Measurements from ENCODE around the gene SPEN.

Gene SPEN

DNA sequence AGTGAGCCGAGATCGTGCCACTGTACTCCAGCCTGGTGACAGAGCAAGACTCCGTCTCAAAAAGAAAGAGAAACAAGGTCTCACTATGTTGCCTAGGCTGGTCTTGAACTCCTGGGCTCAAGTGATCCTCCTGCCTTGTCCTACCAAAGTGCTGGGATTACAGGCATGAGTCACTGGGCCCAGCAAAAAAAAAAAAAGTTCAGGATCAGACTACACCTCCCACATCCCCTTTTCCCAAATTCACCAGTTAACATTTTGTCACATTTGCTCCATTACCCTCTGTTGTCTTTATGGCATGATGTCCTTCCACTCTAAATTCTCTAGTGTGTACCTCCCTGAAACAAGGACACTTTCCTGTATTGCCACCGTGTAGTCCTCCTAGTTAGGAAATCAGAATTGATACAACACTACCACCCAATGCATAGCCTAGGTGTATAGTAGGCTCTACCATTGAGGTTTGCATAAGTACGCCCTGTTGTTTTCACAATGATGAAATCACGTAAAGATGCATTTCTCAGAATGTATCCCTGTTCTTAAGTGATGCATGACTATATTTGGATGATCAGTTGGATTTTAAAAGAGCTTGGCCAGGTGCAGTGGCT is 10.7 kb downstream of the SPEN start:
- Histone ChIP-seq H3K36me3 (ENCODE audit: insufficient read depth, low read length) (no peaks in the 10 kb centered on the region), H3K4me1 (ENCODE audit: insufficient read depth, low read length) (no peaks in the 10 kb centered on the region), H3K9me3 (ENCODE audit: control insufficient read depth, insufficient read depth, low read length) (no peaks in the 10 kb centered on the region), H3K9ac (ENCODE audit: low read depth, low read length) (no peak overlapping the region)

DNA sequence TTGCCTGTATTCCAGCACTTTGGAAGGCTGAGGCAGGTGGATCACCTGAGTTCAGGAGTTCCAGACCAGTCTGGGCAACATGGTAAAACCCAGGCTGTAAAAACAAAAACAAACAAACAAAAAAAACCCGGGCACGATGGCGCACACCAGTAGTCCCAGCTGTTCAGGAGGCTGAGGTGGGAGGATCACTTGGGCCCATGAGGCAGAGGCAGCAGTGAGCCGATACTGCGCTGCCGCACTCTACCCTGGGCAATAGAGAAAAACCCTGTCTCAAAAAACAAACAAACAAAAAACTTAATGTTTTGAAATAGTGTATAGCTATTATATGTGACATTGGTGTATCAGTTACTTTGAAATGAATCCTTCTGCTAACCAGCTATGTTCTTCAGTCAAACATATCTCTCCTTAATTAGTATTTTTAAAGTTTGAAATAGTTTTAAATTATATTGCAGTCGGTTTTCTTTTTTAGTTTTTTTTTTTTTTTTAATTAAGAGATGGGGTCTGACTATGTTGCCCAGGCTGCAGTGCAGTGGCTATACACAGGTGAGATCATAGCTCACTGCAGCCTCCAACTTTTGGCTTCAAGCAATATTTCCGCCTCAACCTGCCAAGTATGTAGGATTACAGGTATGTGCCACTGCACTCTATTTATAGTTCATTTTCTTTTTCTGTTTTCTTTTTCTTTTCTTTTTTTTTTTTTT is 11.3 kb downstream of the SPEN start:
- Histone ChIP-seq H3K9me3 (ENCODE audit: control insufficient read depth, insufficient read depth, low read length) (no peaks in the 10 kb centered on the region), H3K4me1 (ENCODE audit: insufficient read depth, low read length) (no peaks in the 10 kb centered on the region), H3K36me3 (ENCODE audit: insufficient read depth, low read length) (no peaks in the 10 kb centered on the region), H3K9ac (ENCODE audit: low read depth, low read length) (no peak overlapping the region)

DNA sequence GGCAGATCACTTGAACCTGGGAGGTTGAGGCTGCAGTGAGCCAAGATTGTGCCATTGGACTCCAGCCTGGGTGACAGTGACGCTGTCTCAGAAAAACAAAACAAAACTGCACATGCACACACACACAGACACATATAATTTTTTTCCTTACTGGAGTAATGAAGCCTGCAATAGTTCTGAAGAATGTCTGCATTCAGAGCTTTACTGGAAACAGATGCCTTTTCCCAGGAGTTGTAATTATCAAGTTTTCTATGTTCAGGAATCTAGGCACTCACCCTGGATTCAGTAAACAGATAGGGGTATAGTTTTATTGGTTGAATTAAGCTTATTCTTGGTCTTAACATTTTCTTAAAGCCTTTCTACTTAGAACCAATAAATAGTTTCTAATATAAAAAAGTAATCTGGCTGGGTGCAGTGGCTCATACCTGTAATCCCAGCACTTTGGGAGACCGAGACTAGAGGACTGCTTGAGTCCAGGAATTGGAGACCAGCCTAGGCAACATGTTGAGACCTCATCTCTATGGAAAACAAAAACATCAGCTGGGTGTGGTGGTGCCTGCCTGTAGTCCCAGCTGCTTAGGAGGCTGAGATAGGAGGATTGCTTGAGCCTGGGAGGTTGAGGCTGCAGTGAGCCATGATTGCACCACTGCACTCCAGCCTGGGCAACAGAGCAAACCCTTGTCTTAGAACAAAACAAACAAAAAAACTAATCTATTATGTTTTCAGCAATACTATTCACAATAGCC is 15.8 kb downstream of the SPEN start:
- H3K4me1 ChIP-seq (ENCODE audit: insufficient read depth, low read length), result no peaks in the 10 kb centered on the region
- no peaks in the 10 kb centered on the region for H3K9me3 ChIP-seq (ENCODE audit: control insufficient read depth, insufficient read depth, low read length)
- H3K9ac ChIP-seq (ENCODE audit: low read depth, low read length), result no peak overlapping the region
- H3K36me3 ChIP-seq (ENCODE audit: insufficient read depth, low read length), result no peaks in the 10 kb centered on the region

DNA sequence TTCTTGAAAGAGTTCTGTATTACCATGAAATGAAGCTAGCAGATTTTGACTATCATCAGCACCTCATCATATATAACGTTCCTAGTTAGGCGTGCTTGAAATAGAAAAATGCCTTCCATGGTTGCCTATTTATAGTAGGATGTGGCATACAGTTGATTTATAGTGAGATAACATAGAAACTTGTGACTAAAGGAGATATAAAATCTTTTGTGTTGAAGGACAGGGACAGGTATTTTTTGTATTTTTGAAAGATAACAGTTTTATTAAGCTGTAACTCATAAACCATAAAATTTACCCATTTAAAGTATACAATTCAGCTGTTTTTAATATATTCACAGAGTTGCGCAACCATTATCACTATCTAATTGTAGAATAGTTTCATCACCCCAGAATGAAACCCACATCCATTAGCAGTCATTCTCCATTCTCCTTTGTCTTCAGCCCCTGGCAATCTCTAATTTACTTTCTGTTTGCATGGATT is 19.3 kb downstream of the SPEN start:
- Histone ChIP-seq H3K9ac (ENCODE audit: low read depth, low read length) (no peak overlapping the region), H3K4me1 (ENCODE audit: insufficient read depth, low read length) (no peaks in the 10 kb centered on the region)

DNA sequence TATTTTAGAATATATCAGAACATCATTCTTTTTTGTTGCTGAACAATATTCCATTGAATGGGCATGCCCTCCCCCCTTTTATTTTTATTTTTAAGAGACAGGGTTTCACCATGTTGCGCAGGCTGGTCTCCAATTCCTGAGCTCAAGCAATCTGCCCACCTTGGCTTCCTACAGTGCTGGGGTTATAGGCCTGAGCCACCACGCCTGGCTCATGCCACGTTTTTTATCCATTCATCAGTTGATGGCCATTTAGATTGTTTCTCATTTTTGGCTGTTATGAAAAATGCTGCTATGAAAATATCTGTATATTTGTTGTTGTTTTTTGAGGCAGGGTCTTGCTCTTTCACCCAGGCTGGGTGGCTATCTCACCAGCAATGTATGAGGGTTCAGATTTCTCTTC is 19.8 kb downstream of the SPEN start:
- Histone ChIP-seq H3K9ac (ENCODE audit: low read depth, low read length) (no peak overlapping the region), H3K36me3 (ENCODE audit: insufficient read depth, low read length) (no peaks in the 10 kb centered on the region), H3K9me3 (ENCODE audit: control insufficient read depth, insufficient read depth, low read length) (no peaks in the 10 kb centered on the region), H3K4me1 (ENCODE audit: insufficient read depth, low read length) (no peaks in the 10 kb centered on the region)

More for the DNA sequence above, 19.3 kb downstream of the SPEN start:
- Histone ChIP-seq H3K9me3 (ENCODE audit: control insufficient read depth, insufficient read depth, low read length) (no peaks in the 10 kb centered on the region), H3K36me3 (ENCODE audit: insufficient read depth, low read length) (no peaks in the 10 kb centered on the region)

DNA sequence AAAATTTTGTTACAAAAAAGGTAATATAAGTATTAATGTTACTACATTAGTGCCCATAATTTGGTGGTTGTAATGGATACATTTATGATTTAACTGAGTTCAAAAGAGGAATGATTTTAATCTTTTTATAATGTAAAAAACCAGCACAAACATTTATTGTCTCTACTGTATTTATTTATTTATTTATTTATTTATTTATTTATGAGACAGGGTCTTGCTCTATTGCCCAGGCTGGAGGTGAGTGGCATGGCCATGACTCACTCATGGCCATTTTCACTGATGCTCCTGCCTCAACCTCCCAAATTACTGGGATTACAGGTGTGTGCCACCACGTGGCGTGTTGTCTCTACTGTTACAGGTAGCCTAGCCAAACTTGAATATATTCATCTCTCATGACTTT is 21.9 kb downstream of the SPEN start:
- Histone ChIP-seq H3K9ac (ENCODE audit: low read depth, low read length) (no peak overlapping the region), H3K9me3 (ENCODE audit: control insufficient read depth, insufficient read depth, low read length) (no peaks in the 10 kb centered on the region), H3K36me3 (ENCODE audit: insufficient read depth, low read length) (no peaks in the 10 kb centered on the region; the same call in 1 of the 2 replicates), H3K4me1 (ENCODE audit: insufficient read depth, low read length) (no peaks in the 10 kb centered on the region)

DNA sequence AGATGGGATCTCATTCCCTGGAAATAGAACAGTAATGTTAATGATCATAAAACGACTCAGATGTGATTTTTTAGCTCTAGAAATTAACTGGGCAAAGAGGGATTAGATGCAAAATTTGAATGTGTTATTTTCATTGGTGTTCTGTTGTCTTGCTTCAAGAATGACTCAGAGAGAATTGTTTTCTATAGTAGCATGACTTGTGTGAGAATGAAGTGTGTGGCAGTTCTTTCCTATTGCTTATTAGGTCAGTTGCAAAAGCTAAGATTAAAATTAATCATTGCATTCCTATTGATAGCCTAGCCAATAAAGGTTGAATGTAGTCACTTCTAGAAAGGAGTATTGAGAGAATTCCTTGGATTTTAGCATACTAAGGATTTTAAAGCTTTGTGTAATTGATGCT is 22.9 kb downstream of the SPEN start:
- no peaks in the 10 kb centered on the region for H3K4me1 ChIP-seq (ENCODE audit: insufficient read depth, low read length)
- no peak overlapping the region for H3K9ac ChIP-seq (ENCODE audit: low read depth, low read length)
- no peaks in the 10 kb centered on the region; the same call in 1 of the 2 replicates for H3K36me3 ChIP-seq (ENCODE audit: insufficient read depth, low read length)
- no peaks in the 10 kb centered on the region for H3K9me3 ChIP-seq (ENCODE audit: control insufficient read depth, insufficient read depth, low read length)

DNA sequence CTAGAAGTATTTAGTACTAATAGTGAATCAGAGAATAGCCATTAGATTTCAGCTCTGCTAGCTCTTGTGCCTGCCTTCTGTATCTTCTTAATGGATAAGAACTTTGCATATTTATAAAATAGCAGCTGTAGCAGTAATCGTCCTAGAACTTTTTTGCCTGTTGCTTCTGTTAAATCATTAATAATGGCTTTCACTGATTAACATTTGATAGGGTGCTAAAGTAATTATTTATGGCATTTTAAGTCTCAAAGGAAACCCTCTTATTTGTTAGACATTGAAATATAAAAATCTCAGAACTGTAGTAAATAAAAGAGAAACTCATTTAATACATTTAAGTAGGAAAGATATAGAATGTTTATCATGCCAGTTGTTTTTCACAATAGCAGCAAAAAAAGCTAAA is 27.0 kb downstream of the SPEN start:
- H3K9ac ChIP-seq (ENCODE audit: low read depth, low read length), result no peak overlapping the region
- 0 out of 2 replicates have a peak, but pooled peaks cover 3% of the 10 kb centered on the region for H3K4me1 ChIP-seq (ENCODE audit: insufficient read depth, low read length)
- peaks cover 2% of the 10 kb centered on the region for H3K36me3 ChIP-seq (ENCODE audit: insufficient read depth, low read length)
- H3K9me3 ChIP-seq (ENCODE audit: control insufficient read depth, insufficient read depth, low read length), result no peaks in the 10 kb centered on the region

DNA sequence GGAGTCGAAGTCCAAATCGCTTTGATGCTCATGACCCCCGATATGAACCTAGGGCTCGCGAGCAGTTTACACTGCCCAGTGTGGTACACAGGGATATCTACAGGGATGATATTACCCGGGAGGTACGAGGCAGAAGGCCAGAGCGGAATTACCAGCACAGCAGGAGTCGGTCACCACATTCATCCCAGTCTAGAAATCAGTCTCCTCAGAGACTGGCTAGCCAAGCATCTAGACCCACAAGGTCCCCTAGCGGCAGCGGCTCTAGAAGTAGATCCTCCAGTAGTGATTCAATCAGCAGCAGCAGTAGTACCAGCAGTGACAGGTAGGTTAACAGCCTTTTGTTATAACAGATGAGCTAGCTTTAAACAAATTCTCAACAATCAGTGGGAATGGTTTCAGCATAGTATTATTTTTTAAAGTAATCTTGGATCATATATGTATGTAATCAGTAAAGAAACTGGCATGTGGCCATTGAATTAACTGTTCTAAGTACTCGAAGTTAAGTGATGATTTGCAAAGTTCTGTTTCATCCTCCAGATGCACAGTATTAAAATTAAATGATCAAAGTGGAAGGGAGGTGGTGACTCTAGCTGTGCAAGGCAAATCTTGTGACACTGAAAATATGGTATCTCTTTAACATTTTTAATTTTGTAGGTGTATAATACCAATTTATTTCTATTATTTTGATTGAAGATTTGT is 29.0 kb downstream of the SPEN start:
- 0 out of 2 replicates have a peak, but pooled peaks cover 3% of the 10 kb centered on the region for H3K4me1 ChIP-seq (ENCODE audit: insufficient read depth, low read length)
- peaks cover 2% of the 10 kb centered on the region for H3K36me3 ChIP-seq (ENCODE audit: insufficient read depth, low read length)
- H3K9ac ChIP-seq (ENCODE audit: low read depth, low read length), result no peak overlapping the region
- H3K9me3 ChIP-seq (ENCODE audit: control insufficient read depth, insufficient read depth, low read length), result no peaks in the 10 kb centered on the region

DNA sequence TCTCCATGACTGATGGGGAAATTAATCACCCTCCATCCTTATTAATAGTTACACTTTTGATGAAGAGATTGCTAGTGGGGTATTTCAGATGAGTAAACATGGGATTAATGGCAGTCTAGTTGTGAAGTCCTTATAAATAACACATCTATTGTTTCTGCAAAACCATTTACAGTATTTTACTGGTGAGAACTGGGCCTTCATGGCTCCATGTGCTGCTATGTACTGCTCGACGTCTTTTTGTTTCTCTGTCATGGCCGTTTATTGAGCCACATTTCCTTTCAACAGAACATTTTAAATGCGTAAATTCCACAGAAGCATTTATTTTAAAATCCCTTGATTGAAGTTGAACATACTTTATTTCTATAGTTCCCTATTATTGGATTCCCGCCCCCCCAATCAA is 34.5 kb downstream of the SPEN start:
- H3K9me3 ChIP-seq (ENCODE audit: control insufficient read depth, insufficient read depth, low read length), result no peaks in the 10 kb centered on the region
- H3K9ac ChIP-seq (ENCODE audit: low read depth, low read length), result no peak overlapping the region
- peaks cover 21% of the 10 kb centered on the region for H3K4me1 ChIP-seq (ENCODE audit: insufficient read depth, low read length)
- no peaks in the 10 kb centered on the region for H3K36me3 ChIP-seq (ENCODE audit: insufficient read depth, low read length)

DNA sequence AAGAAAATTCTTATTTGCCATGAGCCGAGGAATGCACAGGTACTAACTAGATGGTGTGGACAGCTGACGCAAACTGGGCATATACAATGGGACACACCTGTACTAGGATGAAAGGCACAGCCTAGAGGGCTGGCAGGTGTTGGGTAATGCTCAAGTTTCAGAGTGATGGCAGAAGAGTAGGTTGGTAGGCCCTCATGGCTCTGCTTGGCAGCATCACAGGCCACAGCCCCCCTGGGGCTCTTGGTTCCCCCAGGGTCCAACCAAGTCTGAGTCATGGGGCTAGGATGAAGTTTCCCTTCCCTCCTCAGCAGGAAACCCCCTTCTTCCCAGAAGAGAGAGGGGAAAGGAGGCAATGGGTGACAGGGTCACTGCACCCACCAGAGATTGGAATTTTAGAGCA is 35.2 kb downstream of the SPEN start:
- H3K36me3 ChIP-seq (ENCODE audit: insufficient read depth, low read length), result no peaks in the 10 kb centered on the region
- peaks cover 21% of the 10 kb centered on the region for H3K4me1 ChIP-seq (ENCODE audit: insufficient read depth, low read length)
- H3K9me3 ChIP-seq (ENCODE audit: control insufficient read depth, insufficient read depth, low read length), result no peaks in the 10 kb centered on the region
- no peak overlapping the region for H3K9ac ChIP-seq (ENCODE audit: low read depth, low read length)

DNA sequence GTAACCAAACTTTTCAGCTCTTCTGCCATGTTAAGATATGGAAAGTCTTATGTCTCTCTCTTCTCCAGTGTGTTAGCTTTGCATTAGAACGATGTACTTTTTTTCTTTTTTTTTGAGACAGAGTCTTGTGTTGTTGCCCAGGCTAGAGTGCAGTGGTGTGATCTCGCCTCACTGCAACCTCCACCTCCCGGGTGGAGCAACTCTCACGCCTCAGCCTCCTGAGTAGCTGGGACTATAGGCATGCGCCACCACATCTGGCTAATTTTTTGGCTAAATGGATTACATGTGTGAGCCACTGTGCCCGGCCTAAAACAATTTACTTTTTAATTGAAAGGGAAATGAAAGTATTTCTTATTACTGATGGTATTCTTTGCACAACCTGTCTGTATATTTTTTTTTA is 35.8 kb downstream of the SPEN start:
- Histone ChIP-seq H3K36me3 (ENCODE audit: insufficient read depth, low read length) (no peaks in the 10 kb centered on the region), H3K4me1 (ENCODE audit: insufficient read depth, low read length) (peaks cover 21% of the 10 kb centered on the region), H3K9ac (ENCODE audit: low read depth, low read length) (no peak overlapping the region), H3K9me3 (ENCODE audit: control insufficient read depth, insufficient read depth, low read length) (no peaks in the 10 kb centered on the region)

DNA sequence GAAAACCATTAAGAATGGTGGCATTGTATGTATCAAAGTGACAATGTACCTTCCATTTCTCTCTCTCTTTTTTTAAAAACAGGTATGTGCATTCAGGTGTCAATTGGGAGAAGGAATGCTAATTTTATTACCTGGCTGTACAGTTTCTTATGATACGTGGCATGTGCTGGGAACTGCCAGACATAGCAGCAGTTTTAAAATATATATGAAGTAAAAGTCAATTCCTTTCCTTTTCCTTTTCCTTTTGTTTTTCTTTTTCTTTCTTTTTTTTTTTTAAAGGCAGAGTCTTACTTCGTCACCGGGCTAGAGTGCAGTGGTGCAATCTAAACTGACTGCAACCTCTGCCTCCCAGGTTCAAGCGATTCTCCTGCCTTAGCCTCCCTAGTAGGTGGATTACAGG is 37.0 kb downstream of the SPEN start:
- Histone ChIP-seq H3K9me3 (ENCODE audit: control insufficient read depth, insufficient read depth, low read length) (no peaks in the 10 kb centered on the region), H3K4me1 (ENCODE audit: insufficient read depth, low read length) (peaks cover 21% of the 10 kb centered on the region), H3K36me3 (ENCODE audit: insufficient read depth, low read length) (no peaks in the 10 kb centered on the region), H3K9ac (ENCODE audit: low read depth, low read length) (no peak overlapping the region)

DNA sequence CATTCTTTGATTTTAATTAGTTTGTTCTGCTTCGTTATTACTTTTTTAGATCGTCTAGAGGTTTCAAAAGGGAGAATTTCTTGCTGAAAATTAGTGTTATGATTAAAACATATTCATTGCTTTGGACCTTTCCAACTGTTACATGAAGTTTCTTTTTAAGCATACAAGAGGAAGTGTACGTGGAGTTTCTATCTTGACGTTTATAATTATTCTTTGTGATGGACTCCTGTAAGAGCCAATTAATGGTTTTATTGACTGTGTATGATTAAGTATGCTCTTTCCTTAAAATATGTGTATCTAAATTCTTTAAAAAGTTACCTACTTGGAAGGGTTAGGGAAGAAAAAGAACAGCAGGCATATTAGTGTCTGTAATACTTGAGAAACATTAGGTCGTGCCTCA is 37.8 kb downstream of the SPEN start:
- H3K9me3 ChIP-seq (ENCODE audit: control insufficient read depth, insufficient read depth, low read length), result no peaks in the 10 kb centered on the region
- no peaks in the 10 kb centered on the region for H3K36me3 ChIP-seq (ENCODE audit: insufficient read depth, low read length)
- peaks cover 21% of the 10 kb centered on the region for H3K4me1 ChIP-seq (ENCODE audit: insufficient read depth, low read length)
- no peak overlapping the region for H3K9ac ChIP-seq (ENCODE audit: low read depth, low read length)
